ENCODE measurements around the gene STPG1.

Gene STPG1

GRCh38 chr1:24391882-24392603 is 21.5 kb downstream of the STPG1 start:
- peak; percentile 72 for DNase-seq

DNA sequence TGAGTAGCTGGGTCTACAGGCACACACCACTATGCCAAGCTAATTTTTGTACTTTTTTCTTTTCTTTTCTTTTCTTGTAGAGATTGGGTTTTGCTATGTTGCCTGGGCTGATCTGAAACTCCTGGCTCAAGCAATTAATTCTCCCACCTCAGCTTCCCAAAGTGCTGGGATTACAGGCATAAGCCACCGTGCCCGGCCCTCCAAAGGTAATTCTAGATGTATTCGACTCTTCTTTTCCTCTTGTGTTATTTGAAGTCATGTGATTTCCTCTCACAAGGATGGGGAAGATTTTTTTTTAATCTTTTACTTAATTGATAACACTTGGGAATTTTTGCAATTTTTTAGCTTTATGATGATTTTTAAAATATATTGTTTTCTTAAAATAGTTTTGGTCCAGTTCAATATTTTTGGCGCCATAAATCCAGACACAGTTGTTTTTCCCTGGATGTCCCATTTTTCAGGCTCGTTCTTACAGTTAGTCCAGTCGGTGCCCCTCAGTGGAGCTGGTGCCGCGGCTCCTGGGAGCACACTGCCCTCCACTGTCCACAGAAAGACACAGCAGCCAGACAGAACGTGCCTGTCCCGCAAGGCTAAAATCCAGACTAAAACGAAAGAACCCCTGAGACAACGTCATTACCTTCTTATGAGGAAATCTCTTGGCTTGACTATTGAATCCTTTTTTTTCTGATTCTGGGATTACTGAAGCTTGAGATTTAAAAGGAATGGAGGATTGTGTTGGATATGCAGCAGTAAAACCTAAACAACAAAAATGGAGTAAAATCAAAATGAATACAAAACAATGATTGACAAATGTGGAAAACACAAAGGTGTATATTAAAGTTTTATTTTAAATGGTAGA is 22.4 kb downstream of the STPG1 start:
- peak; percentile 70 for DNase-seq

- no peak for DNase-seq
These were observed 24.3 kb downstream of the STPG1 start for GRCh38 chr1:24389231-24389678.

GRCh38 chr1:24388331-24388885 is 25.2 kb downstream of the STPG1 start:
- DNase-seq = no peak

DNA sequence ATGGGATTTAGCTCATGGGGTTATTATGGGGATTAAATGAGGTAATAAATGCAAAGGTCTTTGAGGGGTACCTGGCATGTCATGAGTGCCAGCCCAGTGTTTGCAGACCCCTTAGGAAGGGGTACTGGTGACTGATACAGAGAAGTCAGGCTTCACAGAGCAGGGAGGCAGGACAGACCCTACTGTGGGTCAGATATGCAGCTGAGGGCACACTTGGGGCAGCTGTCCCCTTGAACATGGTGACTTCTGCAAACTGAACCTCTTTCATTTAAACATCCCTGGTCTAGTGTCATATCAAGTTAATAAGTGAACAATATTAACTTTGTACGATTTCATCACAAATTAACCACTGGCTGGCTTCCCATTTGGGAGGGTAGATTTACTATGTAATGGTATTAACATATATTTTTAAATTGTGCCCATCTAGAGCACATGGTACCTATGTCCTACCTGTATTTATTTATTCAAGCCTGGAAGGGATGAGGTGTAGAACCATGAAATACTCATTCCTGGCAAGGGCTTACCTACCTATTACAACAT is 25.9 kb downstream of the STPG1 start:
- no peak for DNase-seq

DNA sequence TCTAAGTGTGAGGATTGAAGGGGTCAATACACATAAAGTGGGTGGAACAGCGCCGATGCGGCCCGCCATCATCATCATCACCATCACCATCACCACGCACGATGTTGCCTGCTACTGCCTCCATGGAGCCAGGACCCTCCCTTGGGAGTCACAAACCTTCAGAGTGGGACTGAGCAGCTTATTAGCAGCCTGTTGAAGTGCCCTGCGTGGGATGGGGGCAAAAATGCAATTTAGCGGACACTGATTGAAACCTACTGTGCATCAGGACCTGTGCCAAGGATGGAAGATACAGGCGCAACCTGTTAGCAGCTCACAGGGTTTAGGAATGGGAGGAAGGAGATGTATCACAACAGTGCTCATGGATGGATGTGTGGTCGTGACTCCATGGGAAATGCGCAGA is 26.7 kb downstream of the STPG1 start:
- no peak for DNase-seq

GRCh38 chr1:24386241-24386640 is 27.3 kb downstream of the STPG1 start:
- DNase-seq = no peak

DNA sequence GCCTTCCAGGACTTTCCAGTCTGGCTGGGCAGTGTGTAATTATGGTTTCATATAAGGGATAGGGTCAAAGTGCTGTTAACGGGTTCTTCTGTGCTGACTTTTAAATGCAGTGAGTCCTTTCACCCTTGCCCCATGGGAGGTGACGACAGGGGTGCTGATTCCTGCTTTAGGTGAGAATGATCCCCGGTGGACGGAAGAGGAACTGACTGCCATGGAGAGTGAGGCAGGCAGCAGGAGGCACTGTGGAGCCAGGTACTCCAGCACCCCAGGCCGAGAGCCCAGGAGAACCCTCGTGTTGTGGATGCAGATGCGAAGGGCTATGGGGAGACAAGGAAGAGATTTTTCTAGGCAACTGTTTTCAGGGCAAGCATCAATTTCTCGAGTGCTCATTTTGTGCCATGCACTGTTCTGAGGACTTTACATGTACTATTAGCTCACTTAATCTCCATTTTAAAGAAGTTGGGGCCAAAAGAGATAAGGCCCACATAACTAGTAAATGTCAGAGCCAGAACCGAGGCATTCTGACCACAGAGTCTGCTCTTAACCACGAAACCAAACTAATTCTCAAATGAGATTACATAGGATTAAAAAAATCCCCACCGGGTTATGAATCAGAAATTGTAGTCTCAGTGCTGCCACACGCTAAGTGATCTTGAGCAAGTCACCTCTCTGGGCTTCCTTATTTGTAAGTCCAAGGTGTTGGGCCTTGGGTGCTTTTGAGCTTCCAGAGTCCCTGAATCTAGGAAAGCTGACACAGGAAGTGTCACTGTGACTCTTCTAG is 28.2 kb downstream of the STPG1 start:
- DNase-seq = peak; percentile 36

DNA sequence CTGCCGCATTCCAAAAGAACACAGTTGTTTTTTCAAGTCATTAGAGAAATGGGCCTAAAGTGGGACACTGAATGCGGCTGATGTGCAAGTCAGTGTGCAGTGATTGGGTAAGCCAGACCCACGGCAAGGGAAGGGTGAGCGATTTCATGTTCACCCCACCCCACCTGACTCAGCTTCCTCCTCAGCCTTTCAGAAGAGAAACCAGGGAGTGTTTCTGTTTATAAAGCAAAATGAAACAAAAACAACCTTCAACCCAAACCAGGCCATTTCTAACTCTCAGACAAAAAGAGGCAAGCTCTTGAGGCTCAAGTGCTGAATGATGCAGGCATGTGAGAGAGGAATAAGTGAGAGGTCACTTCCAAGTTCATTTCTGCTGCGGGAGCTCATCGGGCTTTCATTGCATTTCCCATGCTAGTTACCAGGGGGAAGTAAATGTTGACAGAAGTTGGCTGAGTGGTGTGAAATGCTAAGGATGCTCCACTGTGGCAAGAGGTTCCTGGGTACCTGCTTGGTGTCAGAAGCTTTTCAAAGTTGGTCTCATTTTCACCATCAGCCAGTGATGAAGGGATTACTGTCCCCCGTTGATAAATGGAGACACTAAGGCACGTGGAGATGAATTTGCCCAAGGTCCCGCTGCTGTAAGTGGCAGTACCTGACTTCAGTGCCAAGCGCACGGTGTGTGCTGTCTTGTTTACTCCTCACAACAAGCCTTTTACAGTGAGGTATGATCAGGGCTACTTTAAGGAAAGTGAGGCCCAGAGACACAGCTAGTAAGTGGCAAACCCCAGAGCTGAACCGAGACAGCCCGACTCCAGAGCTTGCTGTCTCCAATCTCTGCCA is 29.1 kb downstream of the STPG1 start:
- no peak for DNase-seq

- DNase-seq = no peak
These were observed 30.1 kb downstream of the STPG1 start for GRCh38 chr1:24383381-24383940.

DNA sequence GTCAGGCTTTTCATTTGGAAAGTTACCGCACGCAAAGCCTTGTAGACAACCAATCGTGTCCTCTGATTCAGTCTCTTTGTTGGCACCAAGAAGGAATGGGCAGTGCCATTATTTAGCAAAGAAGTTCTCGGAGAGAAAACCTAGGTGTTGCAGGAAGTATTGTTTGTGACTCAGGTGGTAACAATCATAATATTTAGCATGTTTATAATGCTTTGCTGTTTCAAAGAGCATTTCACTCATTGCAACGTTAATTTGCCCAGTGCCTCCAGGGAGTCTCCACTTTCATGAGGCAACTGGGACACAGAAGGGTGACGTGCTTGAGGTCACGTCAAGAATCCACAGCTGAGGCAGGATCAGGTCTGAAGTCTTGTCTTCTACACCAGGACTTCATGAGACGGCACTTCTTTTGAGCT is 31.4 kb downstream of the STPG1 start:
- DNase-seq = no peak

DNA sequence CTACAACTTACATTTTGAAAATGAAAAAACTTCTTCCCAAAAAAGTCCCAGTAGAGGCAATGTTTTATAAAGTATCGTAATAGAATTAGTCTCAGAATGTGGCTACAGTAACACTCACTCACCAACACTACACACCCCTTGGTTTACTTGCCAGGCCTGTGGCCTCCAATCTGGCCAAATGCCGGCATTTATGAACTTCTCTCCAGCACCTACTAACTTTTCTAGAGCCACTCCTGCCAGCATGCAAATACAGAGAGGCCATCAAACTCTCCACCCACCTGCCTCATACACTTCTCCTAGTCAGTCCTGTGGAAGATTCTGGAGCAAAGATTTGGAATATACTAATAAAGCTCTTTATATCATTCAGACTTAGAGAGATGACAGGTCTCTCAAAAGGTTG is 32.3 kb downstream of the STPG1 start:
- no peak for DNase-seq

- DNase-seq = no peak
These were observed 33.1 kb downstream of the STPG1 start for GRCh38 chr1:24380508-24380907.

DNA sequence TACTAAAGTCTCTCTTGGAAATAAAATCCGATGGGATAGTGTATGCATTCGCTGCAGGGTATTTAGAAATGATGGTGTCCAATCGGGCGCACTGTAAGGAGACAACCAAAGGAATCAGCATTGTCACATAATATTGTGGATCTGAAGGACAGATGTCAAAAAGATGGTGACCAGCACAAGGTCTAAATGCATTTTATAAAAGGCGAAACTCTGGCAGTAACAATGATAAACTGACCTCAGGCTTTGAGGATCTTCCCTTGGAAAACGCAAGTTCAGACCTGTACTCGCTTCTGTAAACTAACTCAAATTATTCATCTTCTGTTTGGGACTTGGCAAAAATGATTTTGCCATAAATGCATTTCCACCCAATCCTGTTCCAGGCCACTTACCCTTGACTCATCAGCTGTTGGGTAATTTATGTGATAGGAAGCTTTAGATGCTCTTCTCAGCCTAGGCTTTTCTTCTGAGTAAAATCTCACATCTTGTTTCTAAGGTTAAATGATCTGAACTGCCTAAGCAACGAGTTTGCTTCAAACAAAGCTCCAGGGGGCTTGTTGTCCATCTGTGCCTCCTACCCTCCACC is 33.8 kb downstream of the STPG1 start:
- DNase-seq = no peak

DNA sequence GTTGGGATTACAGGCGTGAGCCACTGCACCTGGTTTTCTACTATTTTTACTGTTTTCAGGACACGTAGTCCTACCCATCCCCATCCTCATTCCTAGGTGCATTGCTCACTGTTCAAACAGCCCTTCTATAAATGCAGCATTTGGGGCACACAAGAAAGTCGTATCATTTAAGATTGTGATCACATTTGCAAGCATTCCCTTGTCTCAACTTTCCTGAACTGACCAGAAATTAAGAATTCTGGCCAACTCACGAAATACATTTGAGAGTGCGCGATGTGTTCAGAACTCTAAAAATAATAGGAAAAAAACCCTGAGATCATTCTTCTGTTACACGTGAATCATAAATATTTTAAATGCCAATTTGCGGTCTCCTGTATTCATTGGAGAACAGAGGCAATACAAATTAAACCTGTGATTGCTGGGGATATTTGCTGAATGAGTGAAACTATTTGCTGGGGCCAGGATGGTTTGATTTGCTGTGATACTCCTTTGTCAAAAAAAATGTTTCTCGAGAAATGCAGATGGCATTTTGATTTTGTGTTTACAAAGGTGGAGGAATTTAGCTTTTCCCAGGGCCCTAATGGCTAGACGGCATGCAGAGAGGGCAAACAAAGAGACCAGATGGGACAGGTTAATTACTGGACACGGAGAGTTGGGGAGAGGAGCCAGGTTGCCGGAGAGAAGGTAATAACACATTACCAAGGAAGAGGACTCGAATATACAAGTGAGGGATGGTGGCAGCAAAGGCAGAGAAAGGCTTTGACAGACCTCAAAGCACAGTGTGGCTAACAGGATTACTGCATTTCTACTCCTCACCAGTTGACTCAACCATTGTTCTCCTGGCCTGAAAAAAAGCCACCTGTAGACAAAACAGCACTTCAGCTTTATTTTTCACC is 38.4 kb downstream of the STPG1 start:
- no peak for DNase-seq

- DNase-seq = no peak
These were observed 39.9 kb downstream of the STPG1 start for GRCh38 chr1:24373710-24374109.

GRCh38 chr1:24373044-24373443 is 40.5 kb downstream of the STPG1 start:
- DNase-seq = no peak

DNA sequence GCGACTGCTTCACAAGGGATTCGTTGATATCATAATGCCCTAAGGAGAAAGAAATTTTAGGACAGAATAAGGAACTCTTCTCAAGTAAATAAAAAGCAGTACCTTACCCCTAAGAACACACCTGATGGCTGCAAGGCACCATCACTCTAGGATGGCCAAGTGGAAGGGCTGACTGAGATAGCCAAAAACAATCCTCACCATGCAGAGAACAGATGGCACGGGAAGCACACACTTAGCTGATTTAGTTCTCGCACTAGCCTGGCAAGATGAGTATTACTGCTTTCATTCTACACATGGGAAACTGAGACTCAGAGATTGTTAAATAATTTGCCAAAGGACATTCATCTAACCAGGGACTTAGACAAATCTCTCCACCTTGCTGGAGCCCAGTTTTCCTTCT is 43.8 kb downstream of the STPG1 start:
- DNase-seq = no peak

DNA sequence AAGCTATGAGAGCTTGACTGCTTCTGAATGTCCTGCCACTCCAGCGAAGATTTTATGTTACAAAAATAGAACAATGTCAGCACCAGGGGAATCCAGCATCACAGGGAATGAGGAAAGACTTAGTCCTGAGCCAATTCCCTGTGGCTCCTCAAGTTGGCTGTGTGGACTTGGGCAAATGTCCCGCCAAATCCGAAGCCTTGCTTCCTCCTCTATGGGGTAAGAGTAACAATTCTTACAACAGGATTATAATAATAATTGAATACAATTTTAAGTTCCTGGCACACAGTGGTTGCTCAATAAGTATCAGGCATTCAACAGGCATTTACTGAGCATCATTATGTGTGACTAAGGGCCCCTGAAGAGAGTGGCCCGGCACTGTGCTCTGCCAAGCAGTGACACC is 44.4 kb downstream of the STPG1 start:
- DNase-seq = no peak

- no peak for DNase-seq
These were observed 46.9 kb downstream of the STPG1 start for GRCh38 chr1:24366707-24367106.

Data from activated T-cell treated with anti-CD3 and anti-CD28 coated beads, Interleukin-2, amount 50 U/mL, for 1 hour (primary cell).